22Rv1 (cell line): ENCODE data around the gene ADCY9.
A peak's percentile ranks its signal among the peaks of the same experiment; 100 is the strongest.

ENCODE experiments used
- H3K27ac ChIP-seq: fragments of 450-650 bp; 2 replicates; pipeline ENCODE4 v1.5.1; 2017
- ZFX ChIP-seq: fragments of 450-650 bp; IDR thresholded peaks from 2 replicates; pipeline ENCODE4 v1.6.1; 2017; ENCODE audit warnings: antibody characterized with exemption, borderline replicate concordance
- TF ChIP-seq, protein P1 (sequence below): fragments of 450-650 bp; IDR thresholded peaks from 2 replicates; pipeline ENCODE4 v1.5.1; 2017; ENCODE audit warnings: mild to moderate bottlenecking

Gene ADCY9

DNA sequence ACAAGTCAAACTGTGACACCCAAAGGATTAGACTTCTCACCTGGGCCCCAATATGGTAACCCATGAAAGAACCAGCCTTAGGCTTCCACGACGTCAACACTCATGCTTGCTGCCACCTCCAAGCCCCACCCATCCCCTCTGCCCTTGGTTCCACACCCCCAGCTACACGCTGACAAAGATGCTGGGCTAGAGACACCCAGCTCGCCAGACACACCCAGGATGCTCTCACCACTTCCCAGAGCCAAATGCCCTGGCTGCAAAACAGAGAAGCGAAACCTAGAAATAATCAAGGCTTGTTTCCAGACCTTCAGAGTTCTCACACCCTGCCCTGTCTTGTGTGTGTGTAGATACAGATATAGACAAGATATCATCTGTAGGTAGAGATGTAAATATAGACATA lies 26.0 kb upstream of the ADCY9 start:
- no peak overlapping the region for H3K27ac ChIP-seq
- TF ChIP-seq ZFX: no peak
- TF ChIP-seq, protein P1, sequence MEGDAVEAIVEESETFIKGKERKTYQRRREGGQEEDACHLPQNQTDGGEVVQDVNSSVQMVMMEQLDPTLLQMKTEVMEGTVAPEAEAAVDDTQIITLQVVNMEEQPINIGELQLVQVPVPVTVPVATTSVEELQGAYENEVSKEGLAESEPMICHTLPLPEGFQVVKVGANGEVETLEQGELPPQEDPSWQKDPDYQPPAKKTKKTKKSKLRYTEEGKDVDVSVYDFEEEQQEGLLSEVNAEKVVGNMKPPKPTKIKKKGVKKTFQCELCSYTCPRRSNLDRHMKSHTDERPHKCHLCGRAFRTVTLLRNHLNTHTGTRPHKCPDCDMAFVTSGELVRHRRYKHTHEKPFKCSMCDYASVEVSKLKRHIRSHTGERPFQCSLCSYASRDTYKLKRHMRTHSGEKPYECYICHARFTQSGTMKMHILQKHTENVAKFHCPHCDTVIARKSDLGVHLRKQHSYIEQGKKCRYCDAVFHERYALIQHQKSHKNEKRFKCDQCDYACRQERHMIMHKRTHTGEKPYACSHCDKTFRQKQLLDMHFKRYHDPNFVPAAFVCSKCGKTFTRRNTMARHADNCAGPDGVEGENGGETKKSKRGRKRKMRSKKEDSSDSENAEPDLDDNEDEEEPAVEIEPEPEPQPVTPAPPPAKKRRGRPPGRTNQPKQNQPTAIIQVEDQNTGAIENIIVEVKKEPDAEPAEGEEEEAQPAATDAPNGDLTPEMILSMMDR: no peak

DNA sequence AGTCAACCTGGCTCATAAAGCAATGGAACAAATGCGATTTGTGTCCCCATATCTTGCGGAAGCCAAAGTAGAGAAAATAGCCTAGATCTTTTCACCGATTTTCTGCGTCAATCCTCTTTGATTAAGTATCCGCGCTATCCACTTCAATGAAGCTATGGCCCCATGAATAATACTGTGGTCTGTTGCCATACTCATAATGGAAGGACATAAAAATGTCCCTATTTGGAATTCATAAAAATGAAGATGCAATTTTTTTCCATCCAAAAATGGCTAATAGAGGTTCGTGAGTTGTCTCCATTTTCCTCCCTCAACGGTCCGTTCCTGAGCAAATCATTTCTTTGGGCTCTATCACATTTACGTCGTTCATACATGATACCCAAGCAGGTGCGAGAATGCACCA lies 25.4 kb upstream of the ADCY9 start:
- no peak for TF ChIP-seq ZFX
- TF ChIP-seq, protein P1: no peak
- no peak overlapping the region for H3K27ac ChIP-seq

DNA sequence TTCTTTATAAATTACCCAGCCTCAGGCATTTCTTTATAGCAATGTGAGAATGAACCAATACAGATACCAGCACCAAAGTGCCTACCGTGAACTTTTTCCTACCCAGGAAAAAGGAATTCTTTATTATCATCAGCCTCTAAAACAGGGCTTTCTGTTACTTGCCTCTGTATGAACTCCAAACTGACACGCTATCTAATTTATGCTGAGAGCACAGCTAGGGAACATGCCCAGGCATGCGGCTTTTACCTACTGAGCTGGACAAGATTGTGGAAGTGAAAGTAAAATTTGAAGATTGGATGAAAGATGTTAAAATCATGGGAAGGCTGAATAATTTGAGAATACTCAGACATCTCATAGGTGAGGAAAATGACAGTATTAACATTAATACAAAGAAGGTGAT lies 24.4 kb upstream of the ADCY9 start:
- H3K27ac ChIP-seq: no peak overlapping the region
- TF ChIP-seq, protein P1: no peak
- TF ChIP-seq ZFX: no peak

DNA sequence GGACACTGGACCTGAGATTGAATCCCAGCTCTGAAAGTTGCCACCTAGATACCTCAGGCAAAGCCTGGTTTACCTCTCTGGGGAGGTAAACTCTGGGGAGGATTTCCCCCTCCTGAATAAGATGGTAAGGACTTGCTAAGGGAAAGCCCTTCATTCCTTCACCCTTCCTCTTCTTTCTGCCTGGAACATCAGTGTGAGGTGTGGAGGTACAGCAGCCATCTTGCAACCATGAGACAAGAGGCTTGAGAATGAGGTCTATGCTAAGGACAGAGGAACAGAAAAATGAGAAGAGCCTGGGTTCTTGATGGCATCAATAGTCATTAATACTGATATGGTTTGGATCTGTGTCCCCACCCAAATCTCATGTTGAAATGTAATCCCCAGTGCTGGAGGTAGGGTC lies 23.7 kb upstream of the ADCY9 start:
- TF ChIP-seq, protein P1: no peak
- TF ChIP-seq ZFX: no peak

DNA sequence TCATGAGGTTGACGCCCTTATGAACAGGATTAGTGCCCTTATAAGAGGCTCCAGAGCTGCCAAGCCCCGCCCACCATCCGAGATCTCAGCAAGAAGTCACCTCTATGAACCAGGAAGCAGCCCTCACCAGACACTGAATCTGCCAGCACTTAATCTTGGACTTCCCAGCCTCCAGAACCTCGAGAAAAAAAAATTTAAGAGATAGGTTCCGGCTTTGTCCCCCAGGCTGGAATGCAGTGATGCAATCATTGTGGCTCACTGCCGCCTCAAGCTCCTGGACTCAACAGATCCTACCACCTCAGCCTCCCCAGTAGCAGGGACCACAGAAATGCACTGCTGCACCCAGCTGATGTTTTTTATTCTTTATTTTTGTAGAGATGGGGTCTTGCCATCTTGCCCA lies 22.5 kb upstream of the ADCY9 start:
- no peak for TF ChIP-seq ZFX
- TF ChIP-seq, protein P1: no peak

More for the DNA sequence above, 23.7 kb upstream of the ADCY9 start:
- H3K27ac ChIP-seq: no peak overlapping the region

DNA sequence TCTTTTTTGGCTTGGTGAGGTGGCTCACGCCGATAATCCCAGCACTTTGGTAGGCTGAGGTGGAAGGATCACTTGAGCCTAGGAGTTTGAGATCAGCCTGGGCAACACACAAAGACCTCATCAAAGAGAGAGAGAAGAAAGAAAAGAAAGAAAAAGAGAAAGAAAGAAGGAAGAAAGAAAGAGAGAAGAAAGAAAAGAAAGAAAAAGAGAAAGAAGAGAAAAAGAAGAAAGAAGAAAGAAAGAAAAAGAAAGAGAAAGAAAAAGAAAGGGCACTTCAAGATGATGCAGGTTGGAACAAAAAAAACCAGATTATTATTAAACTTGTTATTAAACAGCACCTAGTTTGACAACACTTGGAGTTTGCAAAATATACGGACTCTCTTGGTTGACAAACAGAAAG lies 21.2 kb upstream of the ADCY9 start:
- H3K27ac ChIP-seq: no peak overlapping the region

More for the DNA sequence above, 22.5 kb upstream of the ADCY9 start:
- no peak overlapping the region for H3K27ac ChIP-seq

DNA sequence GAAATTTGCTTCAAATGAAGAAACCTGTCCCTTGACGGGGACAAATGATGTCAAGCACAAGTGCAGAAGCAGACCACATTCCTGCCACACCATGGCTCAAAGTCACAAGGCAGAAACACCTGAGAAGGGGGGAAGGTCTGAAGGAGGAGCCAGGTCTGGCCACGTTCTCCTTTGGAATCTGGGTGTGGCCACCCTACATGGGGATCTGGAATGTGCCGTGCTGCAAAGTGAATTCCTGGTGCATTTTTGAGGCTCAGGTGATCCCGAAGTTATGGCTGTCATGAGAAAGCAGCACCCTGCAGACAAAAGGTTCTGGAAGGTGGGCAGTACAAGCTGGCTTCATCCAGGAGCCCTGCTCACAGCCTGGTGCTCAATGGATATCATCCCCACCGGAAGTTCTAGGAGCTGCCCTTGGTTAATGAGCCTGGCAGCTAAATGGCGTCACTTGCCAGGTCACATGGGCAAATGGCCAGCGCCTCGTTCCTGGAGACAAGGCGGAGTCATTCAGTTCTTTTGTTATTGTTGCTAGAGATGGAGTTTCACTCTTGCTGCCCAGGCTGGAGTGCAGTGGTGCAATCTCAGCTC lies 20.1 kb upstream of the ADCY9 start:
- TF ChIP-seq ZFX: no peak
- TF ChIP-seq, protein P1: no peak
- peak overlapping the region; percentile 25; the same call in 1 of the 2 replicates for H3K27ac ChIP-seq

More for the DNA sequence above, 21.2 kb upstream of the ADCY9 start:
- no peak for TF ChIP-seq ZFX
- TF ChIP-seq, protein P1: no peak
